K562 treated with DMSO at 1 percent for 24 hours (cell line): Measurements from ENCODE around the gene TMCO6. TPM values are rescaled to one million over a fixed set of nuclear protein-coding genes. Genes with fewer than 3 reads are reported as not detected.

ENCODE experiments used
- total RNA-seq: library from RNA; unstranded; fragments of 300-600 nt; gene quantifications from 2 replicates; pipeline ENCODE4 v1.2.3, GENCODE V29; 2022; ENCODE audit warnings: low read depth; ENCODE audit not compliant: insufficient read depth

Gene TMCO6
- 15.2 and 22.3 TPM in 2 replicates for total RNA-seq

DNA sequence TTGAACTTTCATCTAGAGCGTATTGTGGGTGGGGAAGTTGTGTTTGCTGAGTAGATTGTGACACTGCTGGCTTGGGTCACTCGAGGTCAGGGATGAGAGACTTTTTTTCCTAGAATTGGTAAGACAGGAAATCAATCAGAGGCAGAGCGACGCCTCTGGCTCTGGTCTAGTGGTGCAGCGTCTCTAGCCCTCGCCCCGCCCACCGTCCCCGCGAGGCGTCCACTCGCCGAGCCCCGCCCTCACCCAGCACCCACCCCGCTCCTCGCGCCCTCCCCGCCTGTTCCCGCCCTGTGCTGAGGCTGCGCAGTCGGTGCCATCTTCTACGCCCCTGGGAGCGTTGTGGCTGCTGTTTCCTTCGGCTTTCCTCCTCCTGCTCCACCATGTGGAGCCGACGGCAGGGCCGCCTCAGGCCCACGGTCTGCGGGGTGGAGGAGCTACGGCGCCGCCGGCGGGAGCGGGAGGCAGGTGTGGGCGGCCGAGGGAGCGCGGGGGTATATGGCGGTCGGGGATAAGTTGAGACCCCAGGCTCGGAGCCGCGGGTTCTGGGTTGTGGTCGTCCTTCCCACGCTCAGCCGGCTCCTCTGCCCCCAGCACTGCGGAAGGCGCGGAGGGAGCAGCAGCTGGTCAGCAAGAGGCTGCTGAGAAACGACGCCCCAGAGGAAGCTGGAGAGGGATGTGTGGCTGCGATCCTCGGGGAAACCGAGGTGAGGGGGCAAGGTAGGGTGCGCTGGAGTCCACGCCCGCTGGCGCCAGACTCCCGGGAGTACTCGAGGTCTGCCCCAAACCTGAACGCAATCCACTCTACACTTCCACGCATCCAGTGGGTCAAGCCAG is at the start of gene TMCO6:
TMCO6 (plus strand) TSS at position 304 of the 834 bp plus-strand sequence; CDS start at position 381, 77 bp downstream.

GRCh38 chr5:140633021-140633471 is 6.2 kb upstream of the TMCO6 start, which contains the start of gene CD14:
CD14 (minus strand) TSS chr5:140633175; CDS start chr5:140633071, 104 bp downstream.

DNA sequence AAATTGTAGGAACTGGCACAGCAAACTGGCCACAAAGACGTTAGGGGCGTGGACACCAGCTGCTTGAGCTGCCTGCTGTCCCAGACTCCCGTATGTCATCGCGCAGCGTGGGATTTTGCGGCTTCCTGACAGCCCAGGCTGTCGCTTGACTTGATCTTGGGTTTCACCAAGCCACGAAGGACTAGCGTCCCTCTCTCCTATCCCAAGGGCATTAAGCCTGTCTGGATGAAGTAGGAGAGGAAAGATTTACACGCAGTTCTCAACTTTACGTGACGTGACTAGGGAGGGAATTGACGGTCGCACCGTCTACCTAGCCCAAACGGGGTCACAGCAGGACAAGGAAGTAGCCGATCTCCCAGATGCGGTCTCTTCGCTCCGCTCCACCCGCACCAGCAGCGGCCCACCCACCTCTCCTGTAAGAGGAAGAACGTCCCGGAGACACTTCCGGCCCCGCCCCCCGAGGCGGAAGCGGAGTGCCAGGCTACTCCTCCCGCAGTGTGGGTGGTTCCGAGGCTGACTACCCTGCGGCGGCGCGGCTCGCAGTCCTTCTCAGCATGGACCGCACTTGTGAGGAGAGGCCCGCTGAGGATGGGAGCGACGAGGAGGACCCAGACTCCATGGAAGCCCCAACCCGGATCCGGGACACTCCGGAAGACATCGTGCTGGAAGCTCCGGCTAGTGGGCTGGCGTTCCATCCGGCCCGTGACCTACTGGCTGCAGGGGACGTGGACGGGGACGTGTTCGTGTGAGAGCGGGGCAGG is 25.3 kb downstream of the TMCO6 start, which contains the start of gene WDR55:
WDR55 (plus strand) TSS at position 546 of the 761 bp plus-strand sequence; CDS start at position 555, 9 bp downstream.

GRCh38 chr5:140673187-140673976 is 34.1 kb downstream of the TMCO6 start, which contains the start of gene DND1:
DND1 (minus strand) TSS chr5:140673576; CDS start chr5:140673542, 34 bp downstream.

GRCh38 chr5:140690941-140691924 is 52.0 kb downstream of the TMCO6 start, which contains the start of the genes HARS1 and HARS2:
HARS1 (minus strand) TSS chr5:140691370; CDS start chr5:140691304, 66 bp downstream.
HARS2 (plus strand) TSS chr5:140691455; CDS start chr5:140691649, 194 bp downstream.

Other genes with a start within 250 kb of the TMCO6 start
- gene ANKHD1, start 237.6 kb upstream of the TMCO6 start, total RNA-seq, result 64.2 and 71.0 TPM in 2 replicates
- 8.6 and 10.4 TPM in 2 replicates for gene EIF4EBP3, start 91.8 kb upstream of the TMCO6 start, total RNA-seq
- gene SRA1, start 82.0 kb upstream of the TMCO6 start, total RNA-seq, result 33.9 and 34.7 TPM in 2 replicates
- gene APBB3, start 74.9 kb upstream of the TMCO6 start, total RNA-seq, result 15.1 and 17.3 TPM in 2 replicates
- gene SLC35A4, start 74.6 kb upstream of the TMCO6 start, total RNA-seq, result 166 and 171 TPM in 2 replicates
- gene CD14, start 6.3 kb upstream of the TMCO6 start, total RNA-seq, result 1.1 and 1.6 TPM in 2 replicates
- gene NDUFA2, start 8.2 kb downstream of the TMCO6 start, total RNA-seq, result 215 and 263 TPM in 2 replicates
- gene IK, start 8.4 kb downstream of the TMCO6 start, total RNA-seq, result 149 and 175 TPM in 2 replicates
- gene WDR55, start 25.5 kb downstream of the TMCO6 start, total RNA-seq, result 42.8 and 44.6 TPM in 2 replicates
- 2.2 and 4.9 TPM in 2 replicates for gene DND1, start 34.1 kb downstream of the TMCO6 start, total RNA-seq
- 63.3 and 68.0 TPM in 2 replicates for gene HARS1, start 51.9 kb downstream of the TMCO6 start, total RNA-seq
- 19.8 and 20.5 TPM in 2 replicates for gene HARS2, start 52.0 kb downstream of the TMCO6 start, total RNA-seq
- 44.2 and 45.1 TPM in 2 replicates for gene ZMAT2, start 61.0 kb downstream of the TMCO6 start, total RNA-seq
- gene PCDHA1, start 146.7 kb downstream of the TMCO6 start, total RNA-seq, result not detected in 2 replicates
- gene PCDHA2, start 155.4 kb downstream of the TMCO6 start, total RNA-seq, result not detected in 2 replicates
- not detected in 2 replicates for gene PCDHA3, start 161.6 kb downstream of the TMCO6 start, total RNA-seq
- gene PCDHA4, start 167.6 kb downstream of the TMCO6 start, total RNA-seq, result not detected in 2 replicates
- gene PCDHA5, start 182.2 kb downstream of the TMCO6 start, total RNA-seq, result 0.13 TPM in 1 of 2 replicates, not detected in the other
- gene PCDHA6, start 188.5 kb downstream of the TMCO6 start, total RNA-seq, result not detected in 2 replicates
- not detected in 2 replicates for gene PCDHA7, start 194.8 kb downstream of the TMCO6 start, total RNA-seq
- not detected in 2 replicates for gene PCDHA8, start 201.7 kb downstream of the TMCO6 start, total RNA-seq
- gene PCDHA9, start 208.9 kb downstream of the TMCO6 start, total RNA-seq, result not detected in 2 replicates
- gene PCDHA10, start 216.4 kb downstream of the TMCO6 start, total RNA-seq, result not detected in 2 replicates
- gene PCDHA11, start 229.5 kb downstream of the TMCO6 start, total RNA-seq, result not detected in 2 replicates
- gene PCDHA12, start 235.9 kb downstream of the TMCO6 start, total RNA-seq, result not detected in 2 replicates
- not detected in 2 replicates for gene PCDHA13, start 242.7 kb downstream of the TMCO6 start, total RNA-seq